ENCODE measurements around the gene IWS1. TPM values are rescaled to one million over a fixed set of nuclear protein-coding genes. Genes with fewer than 3 reads are reported as not detected.

Gene IWS1
- total and polyA plus RNA-seq, 12 donors: 17.8 to 51.9 (median 24.9) TPM

- no peak overlapping the region for H3K4me3 ChIP-seq
- WGBS, 4 donors: 93 to 97% (median 95%) methylated on average over 4 of the region's 4 CpGs
- H3K4me1 ChIP-seq (replicated peaks in 1 of 2): peaks cover 0 to 30% of the 10 kb centered on the region in 2 donors
- no peak overlapping the region for H3K27ac ChIP-seq
- H3K27me3 ChIP-seq: no peaks in the 10 kb centered on the region
- no peak for DNase-seq
- intact Hi-C loops (cut with DNase I): no loop called here
- no peaks in the 10 kb centered on the region for H3K9me3 ChIP-seq (replicated peaks in 1 of 3)
- peaks cover 0 to 18% of the 10 kb centered on the region in 2 donors for H3K36me3 ChIP-seq (replicated peaks in 1 of 2)
- TF ChIP-seq POLR2A (IDR thresholded peaks at IDR 0.05) (no peak), CTCF (IDR thresholded peaks at IDR 0.05) (no peak)
These were observed 5.9 kb downstream of the IWS1 start for GRCh38 chr2:127520424-127520823.

GRCh38 chr2:127517465-127517864 lies 8.8 kb downstream of the IWS1 start:
- H3K27me3 ChIP-seq: no peaks in the 10 kb centered on the region
- 91 to 100% (median 94%) methylated on average over 2 of the region's 2 CpGs for WGBS, 4 donors
- H3K27ac ChIP-seq: no peak overlapping the region

GRCh38 chr2:127516041-127516762 lies 10.1 kb downstream of the IWS1 start:
- no peaks in the 10 kb centered on the region for H3K9me3 ChIP-seq (replicated peaks in 1 of 3)
- H3K27me3 ChIP-seq: no peaks in the 10 kb centered on the region
- DNase-seq: peak in 3 of 7 donors; percentile 38 to 65 (median 41)
- H3K27ac ChIP-seq: peak overlapping the region in 2 of 5 donors; percentile 22 to 50
- no peak for TF ChIP-seq CTCF (IDR thresholded peaks at IDR 0.05)
- TF ChIP-seq POLR2A (IDR thresholded peaks at IDR 0.05): no peak
- intact Hi-C loops (cut with DNase I): no loop called here
- H3K4me1 ChIP-seq (replicated peaks in 1 of 2): peaks cover 0 to 33% of the 10 kb centered on the region in 2 donors
- peaks cover 0 to 18% of the 10 kb centered on the region in 2 donors for H3K36me3 ChIP-seq (replicated peaks in 1 of 2)
- WGBS, 4 donors: 72 to 80% (median 77%) methylated on average over 14 of the region's 14 CpGs
- no peak overlapping the region for H3K4me3 ChIP-seq

More at GRCh38 chr2:127517465-127517864, 8.8 kb downstream of the IWS1 start:
- Histone ChIP-seq H3K4me1 (replicated peaks in 1 of 2) (peaks cover 0 to 23% of the 10 kb centered on the region in 2 donors), H3K4me3 (no peak overlapping the region), H3K9me3 (replicated peaks in 1 of 3) (no peaks in the 10 kb centered on the region), H3K36me3 (replicated peaks in 1 of 2) (peaks cover 0 to 18% of the 10 kb centered on the region in 2 donors)
- TF ChIP-seq POLR2A (IDR thresholded peaks at IDR 0.05) (no peak), CTCF (IDR thresholded peaks at IDR 0.05) (no peak)
- intact Hi-C loops (cut with DNase I): no loop called here
- no peak for DNase-seq

DNA sequence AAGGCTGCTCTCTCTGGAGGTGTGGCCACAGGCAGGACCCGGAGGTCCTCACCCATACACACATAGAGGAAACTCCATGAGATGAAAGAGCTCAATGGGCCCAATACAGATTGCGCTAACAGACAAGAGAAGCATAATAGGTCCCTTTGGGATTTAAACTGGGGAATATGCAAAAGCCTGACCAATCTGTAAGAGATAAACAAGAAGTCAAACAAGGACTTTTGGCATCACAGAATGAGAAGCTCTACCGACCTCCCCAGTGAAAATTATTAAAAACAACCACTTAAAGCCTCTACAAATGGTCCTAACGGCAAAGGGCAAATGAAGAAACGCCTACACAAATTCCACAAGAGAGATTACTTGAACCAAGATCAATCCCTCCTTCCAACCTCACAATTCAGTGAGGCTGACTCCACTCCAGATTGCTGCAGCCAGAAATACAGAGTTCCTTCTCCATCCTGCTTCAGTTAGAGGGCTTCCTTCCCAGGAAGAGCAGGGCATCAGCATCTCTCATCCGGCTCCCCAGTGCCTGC lies 10.8 kb downstream of the IWS1 start:
- peak overlapping the region in 1 of 5 donors; percentile 50 for H3K27ac ChIP-seq
- WGBS, 4 donors: 65 to 77% (median 71%) methylated on average over 6 of the region's 6 CpGs
- no peak overlapping the region for H3K4me3 ChIP-seq
- no peaks in the 10 kb centered on the region for H3K9me3 ChIP-seq (replicated peaks in 1 of 3)
- peaks cover 0 to 35% of the 10 kb centered on the region in 2 donors for H3K4me1 ChIP-seq (replicated peaks in 1 of 2)
- no peak for DNase-seq
- no peak for TF ChIP-seq POLR2A (IDR thresholded peaks at IDR 0.05)
- TF ChIP-seq CTCF (IDR thresholded peaks at IDR 0.05): no peak
- no peaks in the 10 kb centered on the region for H3K27me3 ChIP-seq
- H3K36me3 ChIP-seq (replicated peaks in 1 of 2): peaks cover 0 to 16% of the 10 kb centered on the region in 2 donors
- intact Hi-C loops (cut with DNase I): no loop called here
